CD4-positive, alpha-beta T cell (primary cell): ENCODE results near the gene HOXD8. TPM values are rescaled to one million over a fixed set of nuclear protein-coding genes. Genes with fewer than 3 reads are reported as not detected.
A peak's percentile ranks its signal among the peaks of the same experiment; 100 is the strongest.

Experiments used
- ATAC-seq: fragments of 200-7000 bp; cut with Tn5 transposase; one replicate; pipeline ENCODE4 v1.10.0; 2022; ENCODE audit warnings: mild to moderate bottlenecking; ENCODE audit not compliant: poor library complexity
- CTCF ChIA-PET: fragments of 350-600 bp; sonication (Branson Sonifier 250); formaldehyde crosslinking; loops from one replicate; lab custom pipeline; 2021; ENCODE audit warnings: antibody characterized with exemption, inconsistent platforms; lab: Charles Lee
- POLR2A ChIA-PET: fragments of 350-600 bp; sonication (Branson Sonifier 250); formaldehyde crosslinking; loops from one replicate; lab custom pipeline; 2021; ENCODE audit warnings: antibody characterized with exemption, inconsistent platforms; lab: Charles Lee
- DNase-seq, 14 experiments: peaks; one replicate each; pipeline ENCODE4 v3.0.0-alpha.2; 2013 to 2020; ENCODE audit warnings: mixed read lengths in 2 of 14
- H3K27ac ChIP-seq, 2 donors: one replicate each; pipeline versions ENCODE4 v1.5.1 to v1.7.0; 2013; ENCODE audit warnings: low read length in 2 of 2, low read depth in 1 of 2, mild to moderate bottlenecking in 1 of 2
- H3K27me3 ChIP-seq, 2 experiments: 1 replicate in 1 of 2; 2 replicates in 1 of 2; pipeline versions ENCODE4 v1.6.1 to v1.7.0; 2013; ENCODE audit warnings: low read length in 2 of 2, control low read depth in 1 of 2, mild to moderate bottlenecking in 1 of 2, moderate library complexity in 1 of 2; ENCODE audit not compliant: insufficient read depth in 2 of 2, control insufficient read depth in 1 of 2
- H3K36me3 ChIP-seq: one replicate; pipeline ENCODE4 v1.6.1; 2013; ENCODE audit warnings: low read length, control low read depth; ENCODE audit not compliant: insufficient read depth
- H3K4me1 ChIP-seq: one replicate; pipeline ENCODE4 v1.6.1; 2013; ENCODE audit warnings: low read length, control low read depth; ENCODE audit not compliant: insufficient read depth
- H3K4me3 ChIP-seq: one replicate; pipeline ENCODE4 v1.5.1; 2013; ENCODE audit warnings: mild to moderate bottlenecking, low read length, moderate library complexity
- H3K9me3 ChIP-seq, 2 experiments: 1 replicate in 1 of 2; 2 replicates in 1 of 2; pipeline versions ENCODE4 v1.6.1 to v1.7.0; 2013; ENCODE audit warnings: low read length in 2 of 2, mild to moderate bottlenecking in 2 of 2, control low read depth in 1 of 2, moderate library complexity in 1 of 2; ENCODE audit not compliant: control insufficient read depth in 1 of 2, insufficient read depth in 1 of 2
- H3K27ac Mint-ChIP-seq: one replicate; pipeline ENCODE4 v1.8.0; 2020; ENCODE audit warnings: mixed read lengths
- H3K27me3 Mint-ChIP-seq: one replicate; pipeline ENCODE4 v1.8.0; 2021; ENCODE audit warnings: mixed read lengths
- H3K36me3 Mint-ChIP-seq: one replicate; pipeline ENCODE4 v1.8.0; 2021; ENCODE audit warnings: low read depth, mixed read lengths
- H3K4me1 Mint-ChIP-seq: one replicate; pipeline ENCODE4 v1.8.0; 2021; ENCODE audit warnings: low read depth, mixed read lengths
- H3K4me3 Mint-ChIP-seq: one replicate; pipeline ENCODE4 v1.8.0; 2020; ENCODE audit warnings: mild to moderate bottlenecking, mixed read lengths
- H3K9me3 Mint-ChIP-seq: one replicate; pipeline ENCODE4 v1.8.0; 2020; ENCODE audit warnings: mixed read lengths
- CTCF ChIP-seq: fragments of 200-600 bp; IDR thresholded peaks from one replicate; pipeline ENCODE4 v1.8.0; 2022; ENCODE audit warnings: antibody characterized with exemption, mild to moderate bottlenecking
- intact Hi-C, 2 experiments: fragments of 100-400 bp; cut with DNase I in 1 of 2; cut with micrococcal nuclease in 1 of 2; formaldehyde crosslinking; loops; one replicate each; pipeline versions ENCODE4 v1.15.1 to v1.9.0; 2023 to 2025; cut with DNase I, micrococcal nuclease
- total RNA-seq, 174 experiments: library from RNA in 2 of 174; stranded (reverse) in 2 of 174; gene quantifications; one replicate each; pipeline ENCODE4 v1.2.3 and lab custom pipeline; 2021 to 2026

HOXD8 gene
- total RNA-seq, 2 experiments from 2014 or later: not detected

DNA sequence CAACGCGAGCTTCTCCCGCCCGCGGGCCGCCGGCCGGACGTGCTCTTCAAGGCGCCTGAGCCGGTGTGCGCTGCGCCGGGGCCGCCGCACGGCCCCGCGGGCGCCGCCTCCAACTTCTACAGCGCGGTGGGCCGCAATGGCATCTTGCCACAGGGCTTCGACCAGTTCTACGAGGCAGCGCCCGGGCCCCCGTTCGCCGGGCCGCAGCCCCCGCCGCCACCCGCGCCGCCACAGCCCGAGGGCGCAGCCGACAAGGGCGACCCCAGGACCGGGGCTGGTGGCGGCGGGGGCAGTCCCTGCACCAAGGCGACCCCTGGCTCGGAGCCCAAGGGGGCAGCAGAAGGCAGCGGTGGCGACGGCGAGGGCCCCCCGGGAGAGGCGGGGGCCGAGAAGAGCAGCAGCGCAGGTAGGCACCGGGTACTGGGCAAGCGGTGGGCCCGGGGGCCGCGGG is 21.7 kb upstream of the HOXD8 start:
- ChIA-PET CTCF (no interaction called here), POLR2A (no interaction called here)
- intact Hi-C loops: no loop called here
- Histone ChIP-seq H3K4me3 (no peak overlapping the region), H3K9me3 (peaks cover 3 to 66% of the 10 kb centered on the region in 2 experiments), H3K27ac (no peak overlapping the region), H3K36me3 (no peaks in the 10 kb centered on the region), H3K4me1 (peaks cover 35% of the 10 kb centered on the region), H3K27me3 (peaks cover 87 to 93% of the 10 kb centered on the region in 2 experiments)
- ATAC-seq (no peak), DNase-seq (peak in 2 of 14 experiments; percentile 1 to 29)
- no peak overlapping the region for H3K4me3 Mint-ChIP-seq
- no peak overlapping the region for H3K27ac Mint-ChIP-seq
- TF ChIP-seq CTCF: no peak
- H3K4me1 Mint-ChIP-seq: peaks cover 41% of the 10 kb centered on the region
- peaks cover 90% of the 10 kb centered on the region for H3K27me3 Mint-ChIP-seq
- no peaks in the 10 kb centered on the region for H3K9me3 Mint-ChIP-seq
- peaks cover 7% of the 10 kb centered on the region for H3K36me3 Mint-ChIP-seq

- Mint-ChIP-seq H3K4me3 (peak overlapping the region; percentile 8), H3K4me1 (peaks cover 32% of the 10 kb centered on the region), H3K27ac (peak overlapping the region; percentile 18), H3K9me3 (no peaks in the 10 kb centered on the region), H3K27me3 (peaks cover 90% of the 10 kb centered on the region), H3K36me3 (peaks cover 7% of the 10 kb centered on the region)
- Histone ChIP-seq H3K27me3 (peaks cover 87 to 93% of the 10 kb centered on the region in 2 experiments), H3K4me3 (no peak overlapping the region), H3K27ac (no peak overlapping the region), H3K4me1 (peaks cover 30% of the 10 kb centered on the region), H3K9me3 (peaks cover 8 to 71% of the 10 kb centered on the region in 2 experiments), H3K36me3 (no peaks in the 10 kb centered on the region)
- DNase-seq (peak in 1 of 14 experiments; percentile 29), ATAC-seq (no peak)
- ChIA-PET CTCF (interaction anchor here (1.8 kb wide), 1 partner anchor 18 kb away, joined by 6 read pairs; no protein-coding TSS in a partner anchor), POLR2A (interaction anchor here (2.4 kb wide), 1 partner anchor 11 kb away, joined by 8 read pairs; no protein-coding TSS in a partner anchor)
- TF ChIP-seq CTCF: no peak
- intact Hi-C loops: no loop called here
These were observed 20.2 kb upstream of the HOXD8 start for GRCh38 chr2:176109192-176109901.

- Mint-ChIP-seq H3K36me3 (peaks cover 7% of the 10 kb centered on the region), H3K27me3 (peaks cover 90% of the 10 kb centered on the region), H3K27ac (no peak overlapping the region), H3K4me3 (no peak overlapping the region), H3K4me1 (peaks cover 28% of the 10 kb centered on the region), H3K9me3 (no peaks in the 10 kb centered on the region)
- ChIA-PET POLR2A (interaction anchor here (0.7 to 2.4 kb wide), 4 partner anchors 11 to 62 kb away, joined by 3 to 8 read pairs (median 4); no protein-coding TSS in a partner anchor), CTCF (interaction anchor here (1.2 to 1.8 kb wide), 2 partner anchors 8 to 17 kb away, joined by 3 to 6 read pairs; no protein-coding TSS in a partner anchor)
- TF ChIP-seq CTCF: no peak
- peaks cover 11 to 71% of the 10 kb centered on the region in 2 experiments for H3K9me3 ChIP-seq
- H3K36me3 ChIP-seq: no peaks in the 10 kb centered on the region
- DNase-seq (no peak), ATAC-seq (no peak)
- H3K4me1 ChIP-seq: peaks cover 24% of the 10 kb centered on the region
- no peak overlapping the region for H3K4me3 ChIP-seq
- no peak overlapping the region for H3K27ac ChIP-seq
- intact Hi-C loops: loop anchor here in 1 of 2 experiments (2.0 to 5.0 kb wide), 2 partner anchors 13 to 33 kb away; no protein-coding TSS in a partner anchor
- peaks cover 87 to 93% of the 10 kb centered on the region in 2 experiments for H3K27me3 ChIP-seq
These were observed 19.6 kb upstream of the HOXD8 start for GRCh38 chr2:176109946-176110345.
